DOHH2 (cell line): Measurements from ENCODE around the gene RARG.

ENCODE experiments used
- H3F3A ChIP-seq: fragments of 200-600 bp; sonication (generic), shearing (Covaris generic); 2 replicates; pipeline ENCODE4 v1.6.0; 2016; ENCODE audit warnings: antibody characterized with exemption, mild to moderate bottlenecking; ENCODE audit not compliant: control insufficient read depth, insufficient read depth
- H3K27ac ChIP-seq: fragments of 200-600 bp; sonication (generic); 2 replicates; pipeline ENCODE4 v1.5.1; 2014; ENCODE audit warnings: low read depth, mild to moderate bottlenecking, low read length, moderate library complexity
- H3K27me3 ChIP-seq: fragments of 200-600 bp; sonication (generic); 2 replicates; pipeline ENCODE4 v1.6.1; 2014; ENCODE audit warnings: mild to moderate bottlenecking, low read length, mixed read lengths; ENCODE audit not compliant: control insufficient read depth
- H3K36me3 ChIP-seq: fragments of 200-600 bp; sonication (generic); 2 replicates; pipeline ENCODE4 v1.6.1; 2014; ENCODE audit warnings: mild to moderate bottlenecking, low read length, moderate library complexity, mixed read lengths; ENCODE audit not compliant: control insufficient read depth
- H3K4me1 ChIP-seq: fragments of 200-600 bp; sonication (generic); 2 replicates; pipeline ENCODE4 v1.6.1; 2014; ENCODE audit warnings: mild to moderate bottlenecking, low read length, mixed read lengths; ENCODE audit not compliant: control insufficient read depth
- H3K4me2 ChIP-seq: fragments of 200-600 bp; sonication (generic); 2 replicates; pipeline ENCODE4 v1.6.0; 2014; ENCODE audit warnings: mild to moderate bottlenecking, low read length, moderate library complexity
- H3K4me3 ChIP-seq: fragments of 200-600 bp; sonication (generic); 2 replicates; pipeline ENCODE4 v1.5.1; 2014; ENCODE audit warnings: mild to moderate bottlenecking, low read length, mixed read lengths
- H3K79me2 ChIP-seq: fragments of 200-600 bp; sonication (generic); 2 replicates; pipeline ENCODE4 v1.6.1; 2014; ENCODE audit warnings: mild to moderate bottlenecking, low read length, mixed read lengths; ENCODE audit not compliant: control insufficient read depth
- H3K9me2 ChIP-seq: fragments of 200-600 bp; sonication (generic); replicated peaks from 2 replicates; pipeline ENCODE4 v1.6.1; 2014; ENCODE audit warnings: mild to moderate bottlenecking, low read length, mixed read lengths; ENCODE audit not compliant: control insufficient read depth
- H3K9me3 ChIP-seq: fragments of 200-600 bp; sonication (generic); 2 replicates; pipeline ENCODE4 v1.6.1; 2014; ENCODE audit warnings: antibody characterized with exemption, low read length, mixed read lengths; ENCODE audit not compliant: control insufficient read depth, insufficient read depth
- H4K20me1 ChIP-seq: fragments of 200-600 bp; sonication (generic); 2 replicates; pipeline ENCODE4 v1.6.0; 2014; ENCODE audit warnings: low read depth, mild to moderate bottlenecking, antibody characterized with exemption, low read length, moderate library complexity; ENCODE audit not compliant: control insufficient read depth, insufficient read depth
- CTCF ChIP-seq: fragments of 200-600 bp; sonication (generic); IDR thresholded peaks from one replicate; pipeline ENCODE4 v1.5.1; 2014; ENCODE audit warnings: antibody characterized with exemption, mild to moderate bottlenecking, low read depth, low read length; ENCODE audit not compliant: poor library complexity, severe bottlenecking
- EZH2phosphoT487 ChIP-seq: fragments of 200-600 bp; sonication (generic); IDR thresholded peaks from 2 replicates; pipeline ENCODE4 v1.6.1; 2017; ENCODE audit warnings: borderline replicate concordance, mild to moderate bottlenecking, antibody characterized with exemption, low read length, moderate library complexity, mixed read lengths

RARG gene

GRCh38 chr12:53227341-53227740 lies 4.7 kb downstream of the RARG start:
- peaks cover 19% of the 10 kb centered on the region for H3K4me1 ChIP-seq
- no peaks in the 10 kb centered on the region for H3K9me3 ChIP-seq
- no peak overlapping the region for H3K4me2 ChIP-seq
- H3F3A ChIP-seq, result 0 out of 2 replicates have a peak, but pooled peaks cover 2% of the 10 kb centered on the region
- no peaks in the 10 kb centered on the region for H3K79me2 ChIP-seq
- TF ChIP-seq EZH2phosphoT487 (no peak), CTCF (no peak)
- H3K4me3 ChIP-seq, result no peak overlapping the region
- no peaks in the 10 kb centered on the region for H3K36me3 ChIP-seq
- H3K9me2 ChIP-seq, result no peaks in the 10 kb centered on the region
- peaks cover 27% of the 10 kb centered on the region for H3K27me3 ChIP-seq
- H3K27ac ChIP-seq, result no peak overlapping the region
- no peaks in the 10 kb centered on the region for H4K20me1 ChIP-seq

- Histone ChIP-seq H3K4me3 (no peak overlapping the region), H3K4me2 (no peak overlapping the region), H4K20me1 (no peaks in the 10 kb centered on the region), H3K9me2 (no peaks in the 10 kb centered on the region), H3K4me1 (peaks cover 23% of the 10 kb centered on the region), H3K36me3 (no peaks in the 10 kb centered on the region), H3K9me3 (no peaks in the 10 kb centered on the region), H3F3A (peaks cover 6% of the 10 kb centered on the region), H3K27ac (no peak overlapping the region), H3K27me3 (peaks cover 25% of the 10 kb centered on the region), H3K79me2 (no peaks in the 10 kb centered on the region)
- no peak for TF ChIP-seq CTCF
- no peak for TF ChIP-seq EZH2phosphoT487
Observed at GRCh38 chr12:53226815-53227214, 5.2 kb downstream of the RARG start.

- no peak overlapping the region for H3K4me2 ChIP-seq
- H4K20me1 ChIP-seq, result no peaks in the 10 kb centered on the region
- no peaks in the 10 kb centered on the region for H3K9me3 ChIP-seq
- H3K4me1 ChIP-seq, result peaks cover 24% of the 10 kb centered on the region
- no peak overlapping the region for H3K4me3 ChIP-seq
- no peaks in the 10 kb centered on the region for H3K36me3 ChIP-seq
- H3K79me2 ChIP-seq, result no peaks in the 10 kb centered on the region
- no peaks in the 10 kb centered on the region for H3K9me2 ChIP-seq
- peaks cover 17% of the 10 kb centered on the region for H3K27me3 ChIP-seq
- no peak for TF ChIP-seq EZH2phosphoT487
- TF ChIP-seq CTCF, result no peak
- H3F3A ChIP-seq, result peaks cover 10% of the 10 kb centered on the region
- H3K27ac ChIP-seq, result no peak overlapping the region
Observed at GRCh38 chr12:53225635-53226424, 6.2 kb downstream of the RARG start.
